NCI-H1092 (cell line): Measurements from ENCODE around the gene FASN.

Experiments
- DNase-seq: peaks from one replicate; lab custom pipeline; 2025; lab: John Stamatoyannopoulos, UW

The FASN gene

DNA sequence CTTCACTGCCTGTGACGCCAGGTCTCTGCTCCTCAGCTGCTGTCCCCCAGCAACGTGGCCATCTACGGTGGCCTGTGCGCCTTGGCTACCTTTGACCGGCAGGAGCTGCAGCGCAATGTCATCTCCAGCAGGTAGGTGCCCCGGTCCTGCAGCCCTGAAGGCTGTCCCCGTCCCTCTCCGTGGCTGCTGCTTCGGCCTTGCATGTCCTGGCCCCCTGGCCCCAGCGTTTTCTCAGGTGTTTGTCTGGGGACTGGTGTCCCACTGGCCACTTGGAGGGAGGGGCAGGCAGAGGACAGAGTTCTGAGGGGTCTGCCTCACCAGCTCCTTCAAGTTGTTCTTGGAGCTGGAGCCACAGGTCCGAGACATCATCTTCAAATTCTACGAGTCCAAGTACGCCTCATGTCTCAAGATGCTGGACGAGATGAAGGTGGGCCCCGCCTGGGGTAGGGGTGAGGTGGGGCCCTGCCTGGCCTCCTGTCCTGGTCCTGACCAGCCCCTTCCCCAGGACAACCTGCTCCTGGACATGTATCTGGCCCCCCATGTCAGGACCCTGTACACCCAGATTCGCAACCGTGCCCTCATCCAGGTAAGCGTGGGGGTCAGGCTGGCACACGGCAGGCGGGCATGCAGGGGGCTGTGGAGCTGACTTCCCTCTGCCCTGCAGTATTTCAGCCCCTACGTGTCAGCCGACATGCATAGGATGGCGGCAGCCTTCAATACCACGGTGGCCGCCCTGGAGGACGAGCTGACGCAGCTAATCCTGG lies 41.9 kb downstream of the FASN start:
- no peak for DNase-seq

DNA sequence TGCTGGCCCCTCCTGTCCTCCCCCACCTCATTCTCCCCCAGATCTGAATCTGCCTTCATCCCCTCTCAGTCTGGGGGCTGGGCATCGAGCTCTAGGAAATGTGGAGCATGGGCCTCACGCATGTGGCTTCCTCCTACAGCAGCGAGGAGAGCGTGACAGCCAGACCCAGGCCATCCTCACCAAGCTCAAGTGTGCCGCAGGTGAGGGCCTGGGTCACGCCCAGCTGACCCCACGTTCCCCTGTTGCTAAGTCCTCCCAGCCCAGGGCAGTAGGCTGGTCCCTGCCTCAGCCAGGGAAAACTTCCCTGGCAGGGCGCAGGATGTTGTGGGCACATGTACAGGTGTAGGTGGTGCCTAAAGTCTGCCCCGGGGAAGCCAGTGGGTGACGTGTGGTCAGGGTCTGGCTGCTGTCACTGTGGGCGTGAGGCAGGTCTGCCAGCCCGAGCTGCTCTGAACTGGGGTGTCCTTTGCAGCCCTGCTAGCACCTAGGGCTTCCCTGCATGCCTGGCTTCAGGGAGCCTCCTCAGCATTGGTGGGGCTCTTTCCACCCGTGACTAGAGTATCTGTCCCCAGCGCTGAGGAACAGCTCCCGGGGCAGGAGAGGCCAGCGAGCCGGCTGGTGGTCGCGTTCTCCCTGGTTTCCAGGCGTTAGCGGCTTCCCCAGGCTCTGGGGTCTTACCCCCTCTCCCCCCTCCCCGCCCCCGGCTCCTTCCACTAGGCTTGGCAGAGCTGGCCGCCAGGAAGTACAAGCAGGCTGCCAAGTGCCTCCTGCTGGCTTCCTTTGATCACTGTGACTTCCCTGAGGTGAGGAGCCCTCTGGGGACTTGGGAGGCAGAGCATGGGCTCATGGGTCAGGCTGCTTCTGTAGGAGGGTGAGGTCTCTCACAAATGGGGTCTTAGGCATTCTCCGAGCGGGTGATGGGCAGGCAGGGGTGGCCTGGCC lies 42.7 kb downstream of the FASN start:
- DNase-seq, result no peak

GRCh38 chr17:82054351-82055022 lies 43.5 kb downstream of the FASN start:
- DNase-seq, result no peak

DNA sequence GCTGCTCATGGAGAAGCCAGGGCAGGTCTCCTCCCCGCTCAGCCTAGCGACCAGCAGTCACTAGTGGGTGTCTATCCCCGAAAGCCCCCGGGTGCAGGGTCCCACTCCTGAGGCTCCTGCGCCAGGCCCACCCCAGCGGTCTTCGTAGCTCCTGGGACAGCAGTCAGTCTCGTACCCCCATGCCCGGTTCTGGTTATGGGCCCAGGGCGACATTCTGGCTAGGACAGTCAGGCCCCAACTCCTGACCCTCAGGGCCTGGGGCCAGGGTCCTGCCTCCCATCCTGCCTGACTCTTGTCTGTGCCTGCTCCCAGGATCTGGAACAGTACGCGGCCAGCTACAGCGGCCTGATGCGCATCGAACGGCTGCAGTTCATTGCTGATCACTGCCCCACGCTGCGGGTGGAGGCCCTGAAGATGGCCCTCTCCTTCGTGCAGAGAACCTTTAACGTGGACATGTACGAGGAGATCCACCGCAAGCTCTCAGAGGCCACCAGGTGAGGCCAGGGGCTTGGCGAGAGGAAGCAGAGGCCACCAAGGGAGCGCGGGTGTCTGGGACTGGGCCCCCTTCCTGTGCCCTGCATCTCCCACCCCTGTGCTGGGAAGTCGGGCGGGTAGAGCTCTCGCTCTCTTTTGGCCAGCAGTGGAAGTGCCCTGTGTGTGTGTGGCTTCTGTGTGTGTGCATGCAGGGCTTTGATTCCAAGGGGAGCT lies 44.3 kb downstream of the FASN start:
- DNase-seq, result no peak

DNA sequence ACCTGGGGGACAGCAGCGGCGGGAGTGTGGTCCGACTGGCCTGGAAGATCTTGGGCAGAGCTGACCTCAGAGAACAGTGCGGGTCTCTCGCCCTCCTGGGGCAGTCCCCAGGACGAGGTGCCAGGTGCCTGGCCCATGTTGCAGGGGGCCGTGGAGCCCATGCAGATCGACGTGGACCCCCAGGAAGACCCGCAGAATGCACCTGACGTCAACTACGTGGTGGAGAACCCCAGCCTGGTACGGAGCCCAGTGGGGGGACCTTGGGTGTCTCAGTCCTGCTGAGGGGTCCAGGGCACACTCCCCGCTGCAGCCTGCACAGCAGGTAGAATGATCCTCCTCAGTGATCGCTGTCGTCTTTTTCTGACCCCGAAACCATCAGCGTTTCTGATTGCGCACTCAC lies 44.9 kb downstream of the FASN start:
- no peak for DNase-seq

DNA sequence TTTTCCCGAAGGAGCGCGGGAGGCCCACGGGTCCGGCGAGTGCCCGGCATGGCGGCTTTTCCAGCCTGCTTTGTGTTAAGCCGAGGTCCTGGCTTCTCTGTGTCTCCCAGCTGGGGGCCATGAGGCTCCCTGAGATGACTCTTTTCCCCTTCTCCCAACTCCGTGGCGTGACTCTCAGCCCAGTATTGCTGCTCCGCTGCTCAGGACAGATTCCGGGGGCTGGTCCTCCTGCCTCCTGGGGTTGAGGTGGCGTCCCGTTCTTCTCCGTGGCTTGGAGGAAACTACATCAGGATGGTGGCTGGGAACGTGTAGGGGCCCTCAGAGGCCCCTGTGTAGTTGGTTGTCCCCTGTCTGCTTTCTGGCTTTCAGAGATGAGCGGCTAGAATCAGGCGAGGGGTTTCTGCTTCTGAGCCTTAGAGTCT lies 45.4 kb downstream of the FASN start:
- DNase-seq, result no peak

DNA sequence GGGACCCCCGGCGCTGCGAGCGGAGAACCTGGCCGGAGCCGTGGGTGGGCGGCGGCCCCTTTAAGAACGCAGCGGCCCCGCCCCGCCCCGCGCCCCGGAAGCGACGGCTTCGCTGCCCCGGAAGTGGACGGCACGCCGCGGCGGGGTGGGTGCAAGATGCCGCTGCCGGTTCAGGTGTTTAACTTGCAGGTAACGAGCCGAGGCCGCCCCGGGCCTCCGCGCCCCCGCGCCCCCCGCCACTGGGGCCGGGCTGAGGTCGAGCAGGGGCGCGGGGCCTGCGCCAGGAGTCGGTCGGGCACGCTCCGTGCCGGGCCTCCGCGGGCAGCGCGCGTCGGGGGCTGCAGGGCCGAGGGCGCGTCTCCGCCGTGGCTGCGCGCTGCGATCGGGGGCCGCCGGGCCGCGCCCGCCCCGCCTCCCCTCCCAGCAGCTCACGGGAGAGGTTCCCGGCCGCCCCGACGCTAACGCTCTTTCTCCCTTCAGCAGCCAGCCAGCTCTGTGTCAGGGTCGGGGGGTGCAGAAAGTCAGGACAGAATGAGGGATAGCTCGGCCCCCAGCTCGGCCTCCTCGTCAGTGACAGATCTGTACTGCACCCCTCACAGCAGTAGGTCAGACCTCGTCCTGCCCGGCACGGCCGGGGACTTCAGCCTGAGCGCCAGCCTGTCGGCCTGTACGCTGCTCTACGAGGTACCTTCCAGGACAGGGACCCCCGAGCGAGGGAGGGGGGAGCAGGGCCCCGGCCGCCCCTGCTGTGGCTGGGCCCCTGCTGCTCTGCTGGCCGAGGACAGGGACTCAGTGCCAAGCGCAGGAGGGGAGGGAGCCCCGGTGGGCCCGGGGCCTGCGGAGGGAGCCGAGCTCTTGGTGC lies 46.0 kb downstream of the FASN start, which contains the start of the genes GPS1 and RFNG:
GPS1 (plus strand) TSS at position 123 of the 862 bp plus-strand sequence; CDS start at position 157, 34 bp downstream.
RFNG (minus strand) TSS at position 36 of the 862 bp plus-strand sequence. CDS start 45 bp downstream, outside the sequence.
- peak; percentile 31 for DNase-seq

- DNase-seq, result no peak
Measured at GRCh38 chr17:82050761-82051641, 47.0 kb downstream of the FASN start.

GRCh38 chr17:82050152-82050760 lies 47.8 kb downstream of the FASN start:
- DNase-seq, result no peak

DNA sequence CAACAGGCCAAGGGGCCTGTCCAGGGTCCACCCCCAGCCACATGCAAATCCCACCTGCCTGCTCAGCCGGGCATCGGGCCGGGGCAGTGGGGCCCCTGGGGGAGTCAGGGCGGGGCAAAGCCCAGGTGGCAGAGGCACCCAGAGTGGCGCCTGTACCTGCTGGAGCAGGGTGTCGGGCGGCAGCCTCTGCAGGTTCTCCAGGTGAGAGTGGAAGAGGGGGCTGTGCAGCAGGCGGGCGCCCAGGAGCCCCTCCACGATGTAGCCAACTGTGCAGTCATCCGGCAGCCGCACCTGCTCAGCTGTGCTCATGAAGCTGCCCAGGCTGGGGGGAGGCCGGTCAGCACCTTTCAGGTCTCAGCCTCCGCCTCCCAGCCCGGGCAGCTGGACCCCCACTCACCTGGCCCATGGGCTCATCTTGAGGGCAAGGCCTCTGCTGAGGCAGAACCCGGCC lies 48.5 kb downstream of the FASN start:
- no peak for DNase-seq

DNA sequence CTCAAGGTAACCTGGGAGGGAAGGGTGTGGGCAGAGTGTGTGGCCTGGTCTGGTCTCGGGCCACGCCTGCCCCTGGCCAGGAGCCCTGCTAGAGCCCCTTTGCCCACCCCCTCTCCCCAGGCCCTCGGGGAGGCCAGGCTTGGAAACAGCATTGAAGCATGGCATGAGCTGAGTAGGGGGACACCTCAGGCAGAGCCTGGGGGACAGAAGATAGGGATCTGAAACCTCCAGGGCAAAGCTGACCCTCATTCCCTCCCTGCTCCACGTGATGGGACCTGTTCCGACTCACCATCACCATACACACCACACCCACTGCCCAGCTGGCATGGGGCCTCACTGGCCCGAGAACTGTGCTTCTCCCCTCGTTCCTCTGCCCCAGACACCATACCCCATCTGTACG lies 48.9 kb downstream of the FASN start:
- no peak for DNase-seq

DNA sequence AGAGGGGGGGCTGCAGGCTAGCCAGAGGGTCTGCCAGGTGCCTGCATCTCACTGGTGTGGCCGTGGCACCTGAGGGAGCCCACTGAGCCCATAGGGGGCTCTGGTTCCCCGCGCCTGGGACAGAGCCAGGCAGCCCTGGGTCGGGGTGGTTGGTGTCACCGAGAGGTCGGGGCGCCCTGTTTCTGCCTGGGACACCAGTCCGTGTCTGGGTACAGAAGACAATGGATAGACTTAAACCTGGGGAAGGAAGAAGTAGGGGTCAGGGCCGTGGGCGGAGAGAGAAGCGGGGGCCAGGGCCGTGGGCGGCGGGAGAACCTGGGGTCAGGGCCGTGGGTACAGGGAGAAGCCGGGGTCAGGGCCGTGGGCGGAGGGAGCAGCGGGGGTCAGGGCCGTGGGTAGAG lies 49.5 kb downstream of the FASN start:
- no peak for DNase-seq

- no peak for DNase-seq
Measured at GRCh38 chr17:82047914-82048570, 50.0 kb downstream of the FASN start.

GRCh38 chr17:82047379-82047778 lies 50.7 kb downstream of the FASN start:
- no peak for DNase-seq

GRCh38 chr17:82046903-82047302 lies 51.1 kb downstream of the FASN start:
- DNase-seq, result no peak

DNA sequence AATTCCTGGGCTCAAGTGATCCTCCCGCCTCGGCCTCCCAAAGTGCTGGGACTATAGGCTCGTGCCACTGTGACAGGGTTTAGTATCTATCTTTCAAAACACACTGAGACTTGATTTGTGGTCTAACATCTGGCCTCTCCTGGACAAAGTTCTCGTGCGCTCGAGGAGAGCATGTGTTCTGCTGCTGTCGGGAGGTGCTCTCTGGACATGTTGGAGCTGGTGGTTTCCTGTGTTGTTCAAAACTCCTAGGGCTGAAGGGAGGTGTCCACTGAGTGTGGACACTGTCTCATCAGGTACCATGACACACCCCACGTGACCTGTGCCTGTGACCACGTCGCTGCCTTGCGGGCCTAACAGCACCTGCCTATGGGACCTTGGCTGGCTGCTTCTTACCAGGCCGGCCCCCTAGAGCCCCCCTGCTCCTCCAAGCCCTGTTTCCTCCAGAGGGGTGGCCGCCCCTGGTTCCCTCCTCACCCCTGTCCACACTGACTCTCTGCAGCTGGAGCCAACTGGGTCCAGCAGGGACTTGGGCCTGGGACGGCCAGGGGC lies 52.0 kb downstream of the FASN start:
- DNase-seq, result no peak

DNA sequence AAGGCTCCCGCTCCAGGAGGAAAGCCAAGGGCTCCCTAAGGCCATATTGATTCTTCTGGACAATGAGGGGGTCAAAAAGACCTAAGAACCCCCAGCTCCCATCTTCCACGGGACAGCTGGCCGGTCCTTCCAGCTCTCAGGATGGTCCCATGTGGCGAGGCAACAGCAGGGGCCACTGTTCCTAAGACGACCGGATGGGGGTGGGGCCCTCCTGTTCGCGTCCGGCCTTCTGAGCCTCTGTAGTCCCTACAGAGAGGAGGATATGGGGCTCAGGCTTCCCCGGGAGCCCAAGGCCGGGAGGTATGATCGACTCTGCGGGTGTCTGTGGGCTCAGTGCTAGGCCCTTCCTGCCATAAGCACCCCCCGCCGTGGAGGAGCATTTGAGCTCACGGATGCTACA lies 54.5 kb downstream of the FASN start:
- no peak for DNase-seq

DNA sequence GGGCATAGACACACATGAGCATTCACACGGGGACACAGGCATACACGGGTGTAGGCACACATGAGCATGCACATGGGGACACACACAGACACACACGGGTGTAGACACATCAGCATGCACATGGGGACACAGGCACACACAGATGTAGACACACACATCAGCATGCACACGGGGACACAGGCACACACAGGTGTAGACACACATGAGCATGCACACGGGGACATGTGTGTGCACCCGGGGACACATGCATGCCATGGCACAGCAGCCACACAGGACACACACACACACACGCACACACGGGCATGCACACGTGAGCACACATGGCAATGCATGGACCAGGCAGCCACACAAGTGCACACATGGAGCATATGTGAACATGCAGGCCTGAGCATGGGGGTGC lies 55.4 kb downstream of the FASN start:
- DNase-seq, result no peak
